IPS-18a (cell line): ENCODE results near the gene P3H4.

ENCODE experiments used
- H3K27ac ChIP-seq: one replicate; pipeline ENCODE4 v1.5.1; 2013; ENCODE audit warnings: low read length
- H3K27me3 ChIP-seq: one replicate; pipeline ENCODE4 v1.6.1; 2013; ENCODE audit warnings: mild to moderate bottlenecking, low read length; ENCODE audit not compliant: control insufficient read depth, insufficient read depth
- H3K36me3 ChIP-seq: one replicate; pipeline ENCODE4 v1.6.1; 2013; ENCODE audit warnings: low read depth, low read length; ENCODE audit not compliant: control insufficient read depth
- H3K4me1 ChIP-seq: one replicate; pipeline ENCODE4 v1.6.1; 2013; ENCODE audit warnings: low read depth, low read length; ENCODE audit not compliant: control insufficient read depth
- H3K4me3 ChIP-seq: one replicate; pipeline ENCODE4 v1.5.1; 2013; ENCODE audit warnings: low read length
- H3K9ac ChIP-seq: one replicate; pipeline ENCODE4 v1.6.1; 2013; ENCODE audit warnings: mild to moderate bottlenecking, low read length, moderate library complexity
- H3K9me3 ChIP-seq: one replicate; pipeline ENCODE4 v1.6.1; 2013; ENCODE audit warnings: low read depth, low read length; ENCODE audit not compliant: control insufficient read depth

The P3H4 gene

GRCh38 chr17:41800601-41801373 lies 11.0 kb downstream of the P3H4 start:
- H3K9me3 ChIP-seq = no peaks in the 10 kb centered on the region
- no peak overlapping the region for H3K27ac ChIP-seq
- no peaks in the 10 kb centered on the region for H3K36me3 ChIP-seq
- H3K4me3 ChIP-seq = peak overlapping the region; percentile 18
- H3K4me1 ChIP-seq = peaks cover 12% of the 10 kb centered on the region
- no peak overlapping the region for H3K9ac ChIP-seq
- no peaks in the 10 kb centered on the region for H3K27me3 ChIP-seq

GRCh38 chr17:41799366-41799765 lies 12.4 kb downstream of the P3H4 start:
- no peaks in the 10 kb centered on the region for H3K36me3 ChIP-seq
- H3K9ac ChIP-seq = no peak overlapping the region
- H3K4me3 ChIP-seq = no peak overlapping the region
- H3K27me3 ChIP-seq = peaks cover 3% of the 10 kb centered on the region
- H3K9me3 ChIP-seq = no peaks in the 10 kb centered on the region
- peaks cover 14% of the 10 kb centered on the region for H3K4me1 ChIP-seq
- no peak overlapping the region for H3K27ac ChIP-seq

GRCh38 chr17:41797377-41797776 lies 14.4 kb downstream of the P3H4 start:
- Histone ChIP-seq H3K9ac (no peak overlapping the region), H3K27ac (no peak overlapping the region)

GRCh38 chr17:41796121-41796895 lies 15.4 kb downstream of the P3H4 start:
- Histone ChIP-seq H3K27me3 (peaks cover 13% of the 10 kb centered on the region), H3K27ac (no peak overlapping the region), H3K4me1 (peaks cover 32% of the 10 kb centered on the region), H3K9me3 (no peaks in the 10 kb centered on the region), H3K36me3 (no peaks in the 10 kb centered on the region), H3K9ac (no peak overlapping the region), H3K4me3 (no peak overlapping the region)

More at GRCh38 chr17:41797377-41797776, 14.4 kb downstream of the P3H4 start:
- H3K27me3 ChIP-seq = peaks cover 13% of the 10 kb centered on the region
- peaks cover 33% of the 10 kb centered on the region for H3K4me1 ChIP-seq
- no peaks in the 10 kb centered on the region for H3K9me3 ChIP-seq
- no peak overlapping the region for H3K4me3 ChIP-seq
- no peaks in the 10 kb centered on the region for H3K36me3 ChIP-seq

GRCh38 chr17:41794540-41794975 lies 17.2 kb downstream of the P3H4 start:
- no peak overlapping the region for H3K9ac ChIP-seq
- H3K9me3 ChIP-seq = no peaks in the 10 kb centered on the region
- H3K4me3 ChIP-seq = no peak overlapping the region
- no peaks in the 10 kb centered on the region for H3K36me3 ChIP-seq
- H3K27me3 ChIP-seq = peaks cover 13% of the 10 kb centered on the region
- H3K4me1 ChIP-seq = peaks cover 21% of the 10 kb centered on the region
- H3K27ac ChIP-seq = no peak overlapping the region

GRCh38 chr17:41793784-41794539 lies 17.8 kb downstream of the P3H4 start:
- Histone ChIP-seq H3K4me3 (peak overlapping the region; percentile 5), H3K27me3 (peaks cover 13% of the 10 kb centered on the region), H3K9me3 (no peaks in the 10 kb centered on the region), H3K9ac (no peak overlapping the region), H3K27ac (no peak overlapping the region), H3K4me1 (peaks cover 21% of the 10 kb centered on the region), H3K36me3 (no peaks in the 10 kb centered on the region)

- Histone ChIP-seq H3K27me3 (peaks cover 13% of the 10 kb centered on the region), H3K27ac (no peak overlapping the region), H3K9me3 (no peaks in the 10 kb centered on the region), H3K4me3 (peak overlapping the region; percentile 5), H3K9ac (no peak overlapping the region), H3K36me3 (no peaks in the 10 kb centered on the region), H3K4me1 (peaks cover 21% of the 10 kb centered on the region)
These were observed 18.6 kb downstream of the P3H4 start for GRCh38 chr17:41792845-41793783.

- no peaks in the 10 kb centered on the region for H3K9me3 ChIP-seq
- no peak overlapping the region for H3K9ac ChIP-seq
- no peak overlapping the region for H3K4me3 ChIP-seq
- H3K27ac ChIP-seq = no peak overlapping the region
- no peaks in the 10 kb centered on the region for H3K27me3 ChIP-seq
- H3K36me3 ChIP-seq = no peaks in the 10 kb centered on the region
- H3K4me1 ChIP-seq = peaks cover 6% of the 10 kb centered on the region
These were observed 24.7 kb downstream of the P3H4 start for GRCh38 chr17:41787021-41787418.

- H3K9me3 ChIP-seq = no peaks in the 10 kb centered on the region
- peak within 1 kb of the TSS; percentile 78 for H3K4me3 ChIP-seq
- no peaks in the 10 kb centered on the region for H3K27me3 ChIP-seq
- H3K9ac ChIP-seq = peak within 1 kb of the TSS; percentile 90
- H3K4me1 ChIP-seq = peaks cover 6% of the 10 kb centered on the region
- H3K36me3 ChIP-seq = no peaks in the 10 kb centered on the region
- peak within 1 kb of the TSS; percentile 75 for H3K27ac ChIP-seq
These were observed 25.3 kb downstream of the P3H4 start, which contains the start of gene JUP for GRCh38 chr17:41786227-41787020. JUP (minus strand) TSS chr17:41786711; CDS start chr17:41771854, 14,857 bp downstream.

GRCh38 chr17:41785859-41786226 lies 25.9 kb downstream of the P3H4 start:
- no peaks in the 10 kb centered on the region for H3K27me3 ChIP-seq
- H3K4me1 ChIP-seq = peaks cover 6% of the 10 kb centered on the region
- H3K27ac ChIP-seq = peak overlapping the region; percentile 75
- peak overlapping the region; percentile 90 for H3K9ac ChIP-seq
- peak overlapping the region; percentile 78 for H3K4me3 ChIP-seq
- H3K9me3 ChIP-seq = no peaks in the 10 kb centered on the region
- no peaks in the 10 kb centered on the region for H3K36me3 ChIP-seq
